IMR-90 (cell line): ENCODE data around the gene AMTN. TPM values are rescaled to one million over a fixed set of nuclear protein-coding genes. Genes with fewer than 3 reads are reported as not detected.

ENCODE experiments used
- ATAC-seq: fragments of 200-7000 bp; cut with Tn5 transposase; 2 replicates; pipeline ENCODE4 v1.9.1; 2020; ENCODE audit warnings: low read depth, mild to moderate bottlenecking, moderate library complexity
- BruUV-seq: library from RNA; stranded (reverse); fragments of 400-500 nt; replicated peaks from 2 replicates; lab custom pipeline; 2021; lab: Mats Ljungman, UMichigan
- CTCF ChIA-PET: fragments of 300-600 bp; formaldehyde crosslinking; extraction: SDS; loops from one replicate; lab custom pipeline; 2021; ENCODE audit warnings: antibody characterized with exemption; lab: Yijun Ruan, JAX
- POLR2A ChIA-PET: fragments of 300-600 bp; sonication (Branson Sonifier 250); formaldehyde crosslinking; loops from one replicate; lab custom pipeline; 2022; ENCODE audit warnings: antibody characterized with exemption; ENCODE audit not compliant: unreplicated experiment; lab: Charles Lee
- DNase-seq: peaks from one replicate; pipeline ENCODE4 v3.0.0; 2013
- H2AFZ ChIP-seq: replicated peaks from 2 replicates; pipeline ENCODE3; 2013; ENCODE audit warnings: low read length, mild to moderate bottlenecking; ENCODE audit not compliant: poor library complexity
- H2AK5ac ChIP-seq: 2 replicates; pipeline ENCODE4 v1.6.1; 2013; ENCODE audit warnings: low read depth, low read length, inconsistent platforms
- H2AK9ac ChIP-seq: replicated peaks from 2 replicates; pipeline ENCODE3; 2013; ENCODE audit warnings: mild to moderate bottlenecking, low read depth, low read length, moderate library complexity; ENCODE audit not compliant: poor library complexity
- H2BK120ac ChIP-seq: 2 replicates; pipeline ENCODE4 v1.6.1; 2013; ENCODE audit warnings: low read depth, low read length, inconsistent platforms
- H2BK15ac ChIP-seq: 3 replicates; pipeline ENCODE4 v1.6.1; 2013; ENCODE audit warnings: low read depth, low read length, inconsistent platforms
- H2BK20ac ChIP-seq: 2 replicates; pipeline ENCODE4 v1.6.1; 2013; ENCODE audit warnings: low read depth, mild to moderate bottlenecking, inconsistent platforms, low read length, moderate library complexity
- H2BK5ac ChIP-seq: 2 replicates; pipeline ENCODE4 v1.6.1; 2013; ENCODE audit warnings: mild to moderate bottlenecking, low read depth, low read length, inconsistent platforms; ENCODE audit not compliant: poor library complexity, severe bottlenecking
- H3K14ac ChIP-seq: replicated peaks from 2 replicates; pipeline ENCODE4 v1.6.1; 2013; ENCODE audit warnings: low read depth, low read length, inconsistent platforms
- H3K18ac ChIP-seq: 2 replicates; pipeline ENCODE4 v1.6.1; 2013; ENCODE audit warnings: low read depth, low read length, control low read depth
- H3K23ac ChIP-seq: 2 replicates; pipeline ENCODE4 v1.6.1; 2013; ENCODE audit warnings: low read depth, low read length, inconsistent platforms
- H3K27ac ChIP-seq: 2 replicates; pipeline ENCODE4 v1.5.1; 2013; ENCODE audit warnings: mild to moderate bottlenecking, control low read depth, low read length; ENCODE audit not compliant: insufficient read depth
- H3K27me3 ChIP-seq: 2 replicates; pipeline ENCODE4 v1.6.1; 2013; ENCODE audit warnings: low read length; ENCODE audit not compliant: control insufficient read depth, insufficient read depth
- H3K36me3 ChIP-seq: 2 replicates; pipeline ENCODE4 v1.6.1; 2013; ENCODE audit warnings: low read length, mixed read lengths; ENCODE audit not compliant: control insufficient read depth, insufficient read depth
- H3K4ac ChIP-seq: 2 replicates; pipeline ENCODE4 v1.6.1; 2013; ENCODE audit warnings: low read depth, low read length, inconsistent platforms
- H3K4me1 ChIP-seq: 2 replicates; pipeline ENCODE4 v1.6.1; 2013; ENCODE audit warnings: low read length, mixed read lengths; ENCODE audit not compliant: control insufficient read depth, insufficient read depth
- H3K4me2 ChIP-seq: 2 replicates; pipeline ENCODE4 v1.6.1; 2013; ENCODE audit warnings: low read depth, mild to moderate bottlenecking, control low read depth, low read length, moderate library complexity
- H3K4me3 ChIP-seq: 2 replicates; pipeline ENCODE4 v1.5.1; 2013; ENCODE audit warnings: low read depth, mild to moderate bottlenecking, control low read depth, low read length, moderate library complexity; ENCODE audit not compliant: insufficient read depth
- H3K56ac ChIP-seq: 2 replicates; pipeline ENCODE4 v1.6.1; 2013; ENCODE audit warnings: low read length, inconsistent platforms; ENCODE audit not compliant: insufficient read depth; ENCODE audit errors: extremely low read depth
- H3K79me1 ChIP-seq, 2 experiments: 2 replicates each; pipeline ENCODE4 v1.6.1; 2013; ENCODE audit warnings: low read length in 2 of 2, inconsistent platforms in 1 of 2, low read depth in 1 of 2
- H3K9ac ChIP-seq: 2 replicates; pipeline ENCODE4 v1.6.1; 2013; ENCODE audit warnings: low read depth, low read length, control low read depth
- H3K9me1 ChIP-seq: 2 replicates; pipeline ENCODE4 v1.6.1; 2013; ENCODE audit warnings: low read length, inconsistent platforms; ENCODE audit not compliant: insufficient read depth
- H3K9me3 ChIP-seq: 2 replicates; pipeline ENCODE4 v1.6.1; 2013; ENCODE audit warnings: low read length; ENCODE audit not compliant: control insufficient read depth, insufficient read depth
- H4K20me1 ChIP-seq: 2 replicates; pipeline ENCODE4 v1.6.1; 2013; ENCODE audit warnings: low read length, inconsistent platforms; ENCODE audit not compliant: insufficient read depth
- H4K5ac ChIP-seq: 2 replicates; pipeline ENCODE4 v1.6.1; 2013; ENCODE audit warnings: mild to moderate bottlenecking, low read depth, low read length, control low read depth
- H4K8ac ChIP-seq, 2 experiments: 2 replicates each; pipeline ENCODE4 v1.6.1; 2013; ENCODE audit warnings: low read depth in 2 of 2, low read length in 2 of 2, control low read depth in 1 of 2, inconsistent platforms in 1 of 2
- H4K91ac ChIP-seq: 2 replicates; pipeline ENCODE4 v1.6.1; 2013; ENCODE audit warnings: low read depth, low read length, inconsistent platforms; ENCODE audit not compliant: insufficient read depth
- CEBPB ChIP-seq: IDR thresholded peaks from 2 replicates; pipeline ENCODE4 v1.6.1; 2012; ENCODE audit warnings: low read depth, low read length, improper control_type of control experiment
- CHD1 ChIP-seq: IDR thresholded peaks from 2 replicates; pipeline ENCODE4 v1.6.1; 2012; ENCODE audit warnings: low read depth, low read length, improper control_type of control experiment
- FOS ChIP-seq: fragments of 150-350 bp; IDR thresholded peaks from 2 replicates; pipeline ENCODE4 v1.6.1; 2016; ENCODE audit warnings: low read depth, low read length
- MAFK ChIP-seq: IDR thresholded peaks from 2 replicates; pipeline ENCODE4 v1.6.1; 2012; ENCODE audit warnings: low read depth, low read length, improper control_type of control experiment
- MAZ ChIP-seq: IDR thresholded peaks from 2 replicates; pipeline ENCODE4 v1.6.1; 2012; ENCODE audit warnings: low read depth, mild to moderate bottlenecking, low read length, improper control_type of control experiment, moderate library complexity, borderline replicate concordance
- MXI1 ChIP-seq: IDR thresholded peaks from 2 replicates; pipeline ENCODE4 v1.6.1; 2012; ENCODE audit warnings: low read depth, mild to moderate bottlenecking, low read length, moderate library complexity, borderline replicate concordance
- POLR2A ChIP-seq: IDR thresholded peaks from 2 replicates; pipeline ENCODE4 v1.6.1; 2012; ENCODE audit warnings: mild to moderate bottlenecking, low read depth, low read length
- RAD21 ChIP-seq: IDR thresholded peaks from 2 replicates; pipeline ENCODE4 v1.6.1; 2012; ENCODE audit warnings: low read length, improper control_type of control experiment
- SMC3 ChIP-seq: fragments of 150-350 bp; IDR thresholded peaks from 2 replicates; pipeline ENCODE4 v1.6.1; 2016; ENCODE audit warnings: low read depth, mild to moderate bottlenecking, antibody characterized with exemption, low read length, moderate library complexity
- WGBS, 2 experiments: methylation state at CpG; one replicate each; pipeline versions ENCODE4 v1.1.5 to v1.1.7; 2013; ENCODE audit warnings: missing lambda C conversion rate in 2 of 2; ENCODE audit not compliant: insufficient read length in 1 of 2; ENCODE audit errors: extremely low coverage in 2 of 2; 5-methylcytosine and 5-hydroxymethylcytosine counted together
- dilution Hi-C: fragments of 300-500 bp; cut with HindIII; formaldehyde crosslinking; loops from one replicate; pipeline ENCODE4 v1.14.3; 2018; ENCODE audit warnings: low sequenced_read_pairs; ENCODE audit not compliant: unreplicated experiment
- in situ Hi-C: fragments of 300-500 bp; cut with MboI; formaldehyde crosslinking; loops from 3 replicates; pipeline ENCODE4 v1.14.3; 2019; ENCODE audit warnings: low sequenced_read_pairs, inconsistent platforms, mixed read lengths
- intact Hi-C: fragments of 100-400 bp; cut with micrococcal nuclease; formaldehyde crosslinking; loops from 2 replicates; pipeline ENCODE4 v1.10.0; 2022
- polyA plus RNA-seq, 3 experiments: library from polyadenylated mRNA; depleted of rRNA; stranded (reverse); fragments of >200 nt; gene quantifications; 2 replicates each; pipeline ENCODE4 v1.2.3, GENCODE V29; 2012; ENCODE audit warnings: low replicate concordance in 1 of 3
- total RNA-seq: library from RNA; depleted of rRNA; stranded (reverse); fragments of >200 nt; gene quantifications from 2 replicates; pipeline ENCODE4 v1.2.3, GENCODE V29; 2012
- TF ChIP-seq, protein P1 (sequence below): fragments of 150-350 bp; IDR thresholded peaks from 2 replicates; pipeline ENCODE4 v1.6.1; 2016; ENCODE audit warnings: low read depth, mild to moderate bottlenecking, low read length, moderate library complexity, borderline replicate concordance
- TF ChIP-seq, protein P2 (sequence below): conservative IDR thresholded peaks from 2 replicates; pipeline ENCODE4 v1.5.1; 2012; ENCODE audit warnings: mild to moderate bottlenecking, low read depth, low read length, improper control_type of control experiment

The AMTN gene
- total and polyA plus RNA-seq, 2 of the 4 experiments (the other 2 are of a cell fraction), result not detected

DNA sequence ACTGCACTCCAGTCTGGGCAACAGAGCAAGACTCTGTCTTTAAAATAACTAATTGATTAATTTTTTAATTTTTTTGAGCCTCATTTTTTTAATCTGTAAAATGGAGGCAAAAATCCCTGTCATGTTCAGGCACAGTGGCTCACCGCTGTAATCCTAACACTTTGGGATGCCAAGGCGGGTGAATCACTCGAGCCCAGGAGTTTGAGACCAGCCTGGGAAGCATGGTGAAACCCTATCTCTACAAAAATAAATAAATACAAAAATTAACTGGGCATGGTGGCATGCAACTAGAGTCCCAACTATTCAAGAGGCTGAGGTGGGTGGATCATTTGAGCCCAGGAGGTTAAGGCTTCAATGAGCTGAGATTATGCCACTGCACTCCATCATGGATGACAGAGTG, 15.4 kb downstream of the AMTN start:
- no peak overlapping the region for H3K9ac ChIP-seq
- no peak overlapping the region for H2BK20ac ChIP-seq
- H4K20me1 ChIP-seq, result no peaks in the 10 kb centered on the region
- WGBS, 2 experiments, result no CpG with 5 or more reads among the region's 3 CpGs
- no peak overlapping the region for H3K14ac ChIP-seq
- no peaks in the 10 kb centered on the region for H3K36me3 ChIP-seq
- H3K56ac ChIP-seq, result no peak overlapping the region
- H4K8ac ChIP-seq, result no peak overlapping the region
- H2AK9ac ChIP-seq, result no peak overlapping the region
- no peak overlapping the region for H3K4ac ChIP-seq
- H3K9me3 ChIP-seq, result no peaks in the 10 kb centered on the region
- H3K4me3 ChIP-seq, result no peak overlapping the region
- no peaks in the 10 kb centered on the region for H3K9me1 ChIP-seq
- TF ChIP-seq MXI1 (no peak), CHD1 (no peak), SMC3 (no peak), RAD21 (no peak), MAZ (no peak), FOS (no peak), CEBPB (no peak), POLR2A (no peak), MAFK (no peak)
- TF ChIP-seq, protein P1, sequence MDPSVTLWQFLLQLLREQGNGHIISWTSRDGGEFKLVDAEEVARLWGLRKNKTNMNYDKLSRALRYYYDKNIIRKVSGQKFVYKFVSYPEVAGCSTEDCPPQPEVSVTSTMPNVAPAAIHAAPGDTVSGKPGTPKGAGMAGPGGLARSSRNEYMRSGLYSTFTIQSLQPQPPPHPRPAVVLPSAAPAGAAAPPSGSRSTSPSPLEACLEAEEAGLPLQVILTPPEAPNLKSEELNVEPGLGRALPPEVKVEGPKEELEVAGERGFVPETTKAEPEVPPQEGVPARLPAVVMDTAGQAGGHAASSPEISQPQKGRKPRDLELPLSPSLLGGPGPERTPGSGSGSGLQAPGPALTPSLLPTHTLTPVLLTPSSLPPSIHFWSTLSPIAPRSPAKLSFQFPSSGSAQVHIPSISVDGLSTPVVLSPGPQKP, result no peak
- TF ChIP-seq, protein P2, sequence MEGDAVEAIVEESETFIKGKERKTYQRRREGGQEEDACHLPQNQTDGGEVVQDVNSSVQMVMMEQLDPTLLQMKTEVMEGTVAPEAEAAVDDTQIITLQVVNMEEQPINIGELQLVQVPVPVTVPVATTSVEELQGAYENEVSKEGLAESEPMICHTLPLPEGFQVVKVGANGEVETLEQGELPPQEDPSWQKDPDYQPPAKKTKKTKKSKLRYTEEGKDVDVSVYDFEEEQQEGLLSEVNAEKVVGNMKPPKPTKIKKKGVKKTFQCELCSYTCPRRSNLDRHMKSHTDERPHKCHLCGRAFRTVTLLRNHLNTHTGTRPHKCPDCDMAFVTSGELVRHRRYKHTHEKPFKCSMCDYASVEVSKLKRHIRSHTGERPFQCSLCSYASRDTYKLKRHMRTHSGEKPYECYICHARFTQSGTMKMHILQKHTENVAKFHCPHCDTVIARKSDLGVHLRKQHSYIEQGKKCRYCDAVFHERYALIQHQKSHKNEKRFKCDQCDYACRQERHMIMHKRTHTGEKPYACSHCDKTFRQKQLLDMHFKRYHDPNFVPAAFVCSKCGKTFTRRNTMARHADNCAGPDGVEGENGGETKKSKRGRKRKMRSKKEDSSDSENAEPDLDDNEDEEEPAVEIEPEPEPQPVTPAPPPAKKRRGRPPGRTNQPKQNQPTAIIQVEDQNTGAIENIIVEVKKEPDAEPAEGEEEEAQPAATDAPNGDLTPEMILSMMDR, result no peak
- no peak overlapping the region for H2BK120ac ChIP-seq
- no peak overlapping the region for H2AFZ ChIP-seq
- H4K5ac ChIP-seq, result no peak overlapping the region
- ATAC-seq (no peak), DNase-seq (no peak)
- H3K27ac ChIP-seq, result no peak overlapping the region
- H3K18ac ChIP-seq, result no peak overlapping the region
- H3K23ac ChIP-seq, result no peak overlapping the region
- H4K91ac ChIP-seq, result no peak overlapping the region
- in situ Hi-C loops, result no loop called here
- no peaks in the 10 kb centered on the region for H3K27me3 ChIP-seq
- ChIA-PET POLR2A (no interaction called here), CTCF (no interaction called here)
- no peaks in the 10 kb centered on the region for H3K79me1 ChIP-seq
- H2AK5ac ChIP-seq, result no peak overlapping the region
- intact Hi-C loops, result no loop called here
- no peak overlapping the region for H3K4me2 ChIP-seq
- H2BK5ac ChIP-seq, result no peak overlapping the region
- dilution Hi-C loops, result no loop called here
- H2BK15ac ChIP-seq, result no peak overlapping the region
- BruUV-seq, result no TSS peak
- no peaks in the 10 kb centered on the region for H3K4me1 ChIP-seq
